COLO668 (cell line): ENCODE measurements around the gene SPDYE6.
"Not testable (repeated sequence)": the region's sequence is repeated elsewhere in the genome, so short reads cannot be mapped to it uniquely, and the experiment has no call there.

Experiments
- DNase-seq: peaks from one replicate; lab custom pipeline; 2025; ENCODE audit not compliant: unreplicated experiment; lab: John Stamatoyannopoulos, UW

Gene SPDYE6, protein sequence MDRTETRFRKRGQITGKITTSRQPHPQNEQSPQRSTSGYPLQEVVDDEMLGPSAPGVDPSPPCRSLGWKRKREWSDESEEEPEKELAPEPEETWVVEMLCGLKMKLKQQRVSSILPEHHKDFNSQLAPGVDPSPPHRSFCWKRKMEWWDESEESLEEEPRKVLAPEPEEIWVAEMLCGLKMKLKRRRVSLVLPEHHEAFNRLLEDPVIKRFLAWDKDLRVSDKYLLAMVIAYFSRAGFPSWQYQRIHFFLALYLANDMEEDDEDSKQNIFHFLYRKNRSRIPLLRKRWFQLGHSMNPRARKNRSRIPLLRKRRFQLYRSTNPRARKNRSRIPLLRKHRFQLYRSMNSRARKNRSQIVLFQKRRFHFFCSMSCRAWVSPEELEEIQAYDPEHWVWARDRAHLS

DNA sequence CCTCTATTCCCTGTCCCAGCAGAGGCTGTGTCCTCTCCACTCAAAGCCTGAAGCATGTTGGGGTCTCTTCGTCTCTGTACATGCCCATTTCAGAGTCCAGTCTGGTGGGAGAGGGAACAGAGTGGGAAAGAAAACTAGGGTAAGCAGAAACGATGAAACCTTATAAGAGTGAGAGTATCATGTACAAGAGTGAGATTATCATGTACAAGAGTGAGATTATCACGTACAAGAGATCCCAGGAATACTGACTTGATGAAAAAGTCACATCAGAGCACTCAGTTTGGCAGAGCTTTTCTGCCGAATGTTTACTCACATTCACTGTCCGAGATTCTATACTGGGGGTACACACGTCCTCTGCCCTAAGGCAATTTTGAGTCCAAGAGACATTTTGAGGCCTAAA is at the start of gene SPDYE6:
Gene SPDYE6 (minus strand): TSS at position 101 of the 400 bp plus-strand sequence. CDS start 421 bp downstream, outside the sequence.
- not testable (repeated sequence) for DNase-seq

DNA sequence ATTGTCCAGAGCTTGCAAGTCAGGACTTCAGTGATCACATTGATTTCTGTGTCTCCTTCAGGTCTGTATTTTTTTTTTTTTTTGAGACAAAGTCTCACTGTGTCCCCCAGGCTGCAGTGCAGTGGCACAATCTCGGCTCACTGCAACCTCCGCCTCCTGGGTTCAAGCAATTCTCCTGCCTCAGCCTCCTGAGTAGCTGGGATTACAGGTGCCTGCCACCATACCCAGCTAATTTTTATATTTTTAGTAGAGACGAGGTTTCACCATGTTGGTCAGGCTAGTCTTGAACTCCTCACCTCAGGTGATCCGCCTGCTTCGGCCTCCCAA is 48.6 kb upstream of the SPDYE6 start:
- not testable (repeated sequence) for DNase-seq

DNA sequence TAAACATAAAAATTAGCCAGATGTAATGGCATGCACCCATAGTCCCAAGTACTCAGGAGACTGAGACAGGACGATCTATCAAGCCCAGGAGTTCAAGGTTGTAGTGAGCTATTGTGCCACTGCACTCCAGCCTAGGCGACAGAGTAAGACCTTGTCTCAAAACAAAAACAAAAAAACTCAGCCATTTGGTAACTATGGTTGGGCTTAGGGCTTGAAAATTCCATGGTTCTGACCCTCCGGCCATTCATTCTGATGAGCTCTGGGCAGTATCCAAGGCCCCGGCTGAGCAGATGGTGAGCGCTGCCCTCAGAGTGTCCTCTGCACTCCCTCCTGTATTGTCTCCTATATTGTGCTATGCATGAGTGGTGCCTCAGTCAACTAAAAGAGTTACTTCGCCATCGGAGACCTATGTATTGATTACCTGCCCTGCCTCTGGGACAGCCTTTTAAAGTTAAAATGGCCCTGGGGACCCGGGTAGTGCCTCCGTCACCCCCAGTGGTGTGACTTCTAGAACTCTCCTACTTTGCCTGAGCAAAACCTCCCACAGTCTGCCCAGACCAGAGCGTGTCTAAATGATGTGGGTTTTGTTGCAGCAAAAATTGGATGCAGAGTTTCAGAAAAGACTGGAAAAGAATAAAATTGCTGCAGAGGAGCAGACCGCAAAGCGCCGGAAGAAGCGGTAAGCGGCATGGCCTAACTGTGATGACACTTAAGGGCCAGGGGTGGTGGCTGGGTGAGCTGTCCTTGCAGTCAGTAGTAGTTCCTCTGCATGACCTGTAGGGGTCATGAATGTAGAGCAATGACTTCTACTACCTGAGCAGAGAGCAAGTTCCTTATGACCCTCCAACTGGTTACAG is 48.0 kb upstream of the SPDYE6 start:
- peak; percentile 27 for DNase-seq

DNA sequence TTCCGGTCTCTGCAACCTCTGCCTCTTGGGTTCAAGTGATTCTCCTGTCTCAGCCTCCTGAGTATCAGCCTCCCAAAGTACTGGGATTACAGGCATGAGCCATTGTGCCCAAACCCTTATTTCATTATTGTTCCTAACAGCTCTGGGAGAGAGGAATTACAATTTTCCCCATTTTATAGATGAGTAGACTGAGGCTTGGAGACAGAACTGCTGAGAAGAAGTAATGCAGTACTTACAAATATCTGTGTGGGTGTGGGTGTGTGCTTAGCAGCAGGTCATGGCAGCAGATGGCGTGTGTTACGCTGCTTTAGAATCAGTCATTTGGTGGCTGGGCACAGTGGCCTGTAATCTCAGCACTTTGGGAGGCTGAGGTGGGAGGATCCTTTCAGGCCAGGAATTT is 47.3 kb upstream of the SPDYE6 start:
- no peak for DNase-seq

DNA sequence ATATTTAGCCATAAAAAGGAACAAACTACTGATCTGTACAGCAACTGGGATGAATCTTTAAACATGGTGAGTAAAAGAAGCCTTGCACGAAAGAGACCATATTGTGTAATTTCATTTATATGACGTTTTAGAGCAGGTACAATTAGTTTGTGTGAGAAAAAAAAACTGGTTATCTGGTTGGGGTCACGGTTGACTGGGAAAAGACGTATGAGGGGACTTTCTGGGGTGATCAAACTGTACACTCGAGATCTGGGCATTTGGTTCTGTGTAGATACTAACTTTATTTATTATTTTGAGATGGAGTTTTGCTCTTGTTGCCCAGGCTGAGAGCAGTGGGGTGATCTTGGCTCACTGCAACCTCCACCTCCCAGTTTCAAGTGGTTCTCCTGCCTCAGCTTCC is 44.1 kb upstream of the SPDYE6 start:
- no peak for DNase-seq

DNA sequence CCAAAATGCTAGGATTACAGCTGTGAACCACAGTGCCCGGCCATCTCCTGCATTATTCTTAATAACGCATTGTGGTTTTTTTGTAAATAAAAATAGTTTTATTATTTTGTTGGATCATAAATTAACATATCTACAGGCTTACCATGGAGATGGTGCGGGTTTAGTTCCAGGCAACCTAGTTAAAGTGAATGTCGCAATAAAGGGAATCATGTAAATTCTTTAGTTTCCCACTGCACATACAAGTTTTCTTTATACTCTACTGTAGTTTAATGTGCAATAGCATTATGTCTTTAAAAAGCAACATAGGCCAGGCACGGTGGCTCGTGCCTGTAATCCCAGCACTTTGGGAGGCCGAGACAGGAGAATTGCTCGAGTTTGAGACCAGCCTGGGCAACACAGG is 42.3 kb upstream of the SPDYE6 start:
- DNase-seq: no peak

DNA sequence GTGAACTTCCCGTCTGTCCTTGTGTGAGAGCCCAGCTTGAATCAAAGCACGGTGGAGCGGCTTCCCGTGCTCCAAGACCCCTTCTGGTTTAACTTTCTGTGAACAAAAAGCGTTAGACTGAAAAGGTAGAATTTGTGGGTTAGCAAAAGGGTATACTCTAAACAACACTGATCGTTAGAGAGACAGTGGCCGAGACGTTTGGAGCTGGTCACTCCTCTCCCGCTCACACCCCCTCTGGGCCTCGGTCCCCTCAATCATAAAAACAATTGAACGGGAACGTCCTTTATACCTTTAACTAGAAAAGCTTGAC is 40.4 kb upstream of the SPDYE6 start:
- no peak for DNase-seq

DNA sequence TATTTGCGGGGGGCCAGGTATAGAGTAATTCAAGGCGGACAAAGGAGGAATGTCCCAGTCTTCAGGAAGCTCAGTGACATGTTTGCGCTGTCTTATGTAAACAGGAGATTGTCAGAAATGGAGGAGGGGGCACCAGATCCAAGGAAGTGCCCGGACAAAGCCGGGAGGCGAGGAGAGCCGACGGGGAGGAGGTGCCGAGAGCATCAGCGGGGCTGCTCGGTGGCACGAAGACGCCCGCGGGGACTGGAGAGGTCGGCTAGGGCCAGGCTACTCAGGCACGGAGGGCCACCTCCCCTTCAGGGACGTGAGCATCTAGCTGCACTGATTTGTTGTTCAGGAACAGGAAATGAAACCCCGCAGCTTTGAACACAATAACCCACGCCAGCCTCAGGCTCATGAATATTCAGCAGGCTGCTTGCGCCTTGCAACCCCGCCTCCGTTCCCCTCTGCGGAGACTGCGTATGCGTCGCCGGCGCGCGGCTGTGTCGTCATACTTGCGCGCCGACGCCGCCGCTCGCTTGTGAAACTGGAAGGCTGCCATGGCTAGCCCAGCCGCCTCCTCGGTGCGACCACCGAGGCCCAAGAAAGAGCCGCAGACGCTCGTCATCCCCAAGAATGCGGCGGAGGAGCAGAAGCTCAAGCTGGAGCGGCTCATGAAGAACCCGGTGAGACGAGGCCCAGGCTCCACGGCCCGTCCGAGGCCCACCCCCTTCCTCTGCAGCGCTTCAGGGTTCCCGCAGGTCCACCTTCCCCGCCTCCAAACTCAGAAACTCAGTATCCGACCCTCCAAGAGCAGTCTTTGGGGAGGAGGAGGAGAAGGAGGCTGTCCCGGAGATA is 39.8 kb upstream of the SPDYE6 start, which contains the start of gene PRKRIP1:
Gene PRKRIP1 (plus strand): TSS at position 491 of the 837 bp plus-strand sequence. CDS start 49 bp downstream, at position 540.
- peak; percentile 88 for DNase-seq

DNA sequence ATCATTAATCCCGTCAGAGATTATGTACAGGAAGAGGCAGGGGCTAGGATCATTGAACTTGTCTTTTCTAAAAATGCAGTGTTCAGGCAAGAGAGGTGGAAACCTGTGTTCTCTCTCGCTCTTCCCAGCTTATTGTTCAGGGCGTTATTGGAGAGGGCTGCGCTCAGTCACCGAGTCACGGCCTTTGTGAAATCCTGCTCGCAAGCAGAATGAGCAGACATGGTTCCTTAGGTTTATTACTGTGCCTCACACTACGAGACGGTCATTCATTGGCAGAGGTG is 39.3 kb upstream of the SPDYE6 start:
- DNase-seq: no peak

DNA sequence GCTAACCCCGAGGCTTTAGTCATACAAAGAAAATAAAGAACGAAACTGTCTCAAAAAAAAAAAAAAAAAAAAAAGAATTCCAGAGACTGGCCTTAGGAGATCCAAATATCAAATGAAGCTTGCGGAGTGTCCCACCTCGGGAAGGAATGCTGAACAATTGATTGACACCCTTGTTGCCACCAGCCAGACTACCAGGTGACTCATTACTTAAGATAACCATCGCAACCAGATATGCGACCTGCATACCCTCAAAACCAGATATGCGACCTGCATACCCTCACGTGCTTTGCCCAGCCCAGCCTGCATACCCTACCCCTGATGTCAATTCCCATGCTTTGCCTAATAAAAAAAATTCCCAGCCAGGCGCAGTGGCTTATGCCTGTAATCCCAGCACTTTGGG is 37.2 kb upstream of the SPDYE6 start:
- no peak for DNase-seq

DNA sequence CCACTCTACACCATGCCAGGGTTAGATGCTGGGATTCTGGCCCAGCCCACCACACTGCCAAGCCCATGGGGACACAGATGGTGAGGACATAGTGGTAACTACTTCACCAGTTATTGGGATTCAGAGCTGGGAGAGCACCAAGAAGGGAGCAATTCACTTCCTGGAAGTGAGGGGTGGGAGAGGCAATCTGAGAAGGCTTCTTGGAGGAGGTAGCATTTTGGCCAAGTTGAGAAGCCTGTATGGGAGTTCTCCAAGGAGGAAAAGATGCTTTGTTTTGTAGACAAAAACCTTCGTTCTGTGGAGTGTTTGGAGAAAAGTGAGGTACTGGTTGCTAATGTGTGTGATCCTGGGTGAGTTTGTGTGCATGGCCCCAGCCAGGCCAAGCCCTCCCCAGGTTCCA is 36.1 kb upstream of the SPDYE6 start:
- no peak for DNase-seq

DNA sequence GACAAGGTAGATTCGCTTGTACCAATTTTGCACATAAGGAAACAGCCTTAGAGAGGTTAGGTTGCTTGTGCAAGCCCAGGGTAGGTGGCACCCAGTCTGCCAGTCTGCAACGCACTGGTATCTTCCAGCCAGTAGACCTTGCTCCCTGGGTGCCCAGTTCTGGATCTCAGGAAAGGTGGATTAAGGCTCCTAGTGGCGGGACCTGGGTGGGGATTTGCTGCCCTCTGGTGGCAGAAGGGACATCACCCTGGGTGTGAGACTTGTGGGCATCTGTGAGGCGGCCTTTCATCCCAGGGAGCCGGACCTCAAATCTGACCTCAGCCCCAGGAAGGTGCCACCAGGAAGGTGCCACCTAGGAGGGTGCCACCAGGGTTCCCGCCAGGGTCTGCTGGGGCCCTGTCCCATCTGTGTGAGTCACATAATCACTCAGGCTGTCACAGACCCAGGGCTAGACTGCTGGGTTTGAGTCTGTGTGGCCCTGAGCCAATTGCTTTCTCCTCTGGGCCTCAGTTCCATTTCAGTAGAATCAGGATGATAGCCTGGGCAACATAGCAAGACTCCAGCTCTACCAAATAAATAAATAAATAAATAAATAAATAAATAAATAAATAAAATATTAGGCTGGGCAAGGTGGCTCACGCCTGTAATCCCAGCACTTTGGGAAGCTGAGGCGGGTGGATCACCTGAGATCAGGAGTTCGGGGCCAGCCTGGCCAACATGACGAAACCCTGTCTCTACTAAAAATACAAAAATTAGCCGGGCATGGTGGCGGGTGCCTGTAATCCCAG is 34.6 kb upstream of the SPDYE6 start:
- DNase-seq: peak; percentile 81

DNA sequence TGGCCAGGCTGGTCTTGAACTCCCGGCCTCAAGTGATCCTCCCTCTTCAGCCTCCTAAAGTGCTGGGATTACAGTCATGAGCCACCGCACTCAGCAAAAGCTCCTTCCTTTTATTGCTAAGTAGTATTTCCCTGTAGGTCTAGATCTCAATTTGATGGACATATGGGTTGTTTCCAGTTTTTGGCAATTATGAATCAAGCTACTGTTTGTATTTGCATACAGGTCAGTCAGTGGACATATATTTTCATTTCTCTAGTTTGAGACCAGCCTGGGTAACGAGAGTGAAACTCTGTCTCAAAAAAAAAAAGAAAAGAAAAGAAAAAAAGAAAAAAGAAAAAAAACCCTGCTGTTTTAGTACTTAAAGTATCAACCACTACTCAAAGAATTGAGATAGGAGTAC is 33.6 kb upstream of the SPDYE6 start:
- DNase-seq: no peak

DNA sequence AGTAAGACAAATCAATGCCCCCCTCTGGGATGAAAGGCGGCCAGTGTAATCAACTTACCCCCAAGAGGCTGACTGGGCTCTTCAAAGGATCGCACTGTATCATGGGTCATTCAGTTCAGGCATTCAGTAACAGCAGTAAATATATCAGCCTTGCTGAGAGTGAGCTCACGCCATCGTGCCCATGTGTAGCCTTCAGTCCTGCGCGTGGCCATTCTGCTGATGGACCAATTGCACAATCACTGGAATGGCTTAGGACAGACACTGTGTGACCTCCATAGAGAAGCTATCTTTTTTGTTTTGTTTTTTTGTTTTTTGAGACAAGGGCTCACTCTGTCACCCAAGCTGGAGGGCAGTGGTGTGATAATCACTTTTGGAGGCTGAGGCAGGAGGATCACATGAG is 30.8 kb upstream of the SPDYE6 start:
- no peak for DNase-seq

DNA sequence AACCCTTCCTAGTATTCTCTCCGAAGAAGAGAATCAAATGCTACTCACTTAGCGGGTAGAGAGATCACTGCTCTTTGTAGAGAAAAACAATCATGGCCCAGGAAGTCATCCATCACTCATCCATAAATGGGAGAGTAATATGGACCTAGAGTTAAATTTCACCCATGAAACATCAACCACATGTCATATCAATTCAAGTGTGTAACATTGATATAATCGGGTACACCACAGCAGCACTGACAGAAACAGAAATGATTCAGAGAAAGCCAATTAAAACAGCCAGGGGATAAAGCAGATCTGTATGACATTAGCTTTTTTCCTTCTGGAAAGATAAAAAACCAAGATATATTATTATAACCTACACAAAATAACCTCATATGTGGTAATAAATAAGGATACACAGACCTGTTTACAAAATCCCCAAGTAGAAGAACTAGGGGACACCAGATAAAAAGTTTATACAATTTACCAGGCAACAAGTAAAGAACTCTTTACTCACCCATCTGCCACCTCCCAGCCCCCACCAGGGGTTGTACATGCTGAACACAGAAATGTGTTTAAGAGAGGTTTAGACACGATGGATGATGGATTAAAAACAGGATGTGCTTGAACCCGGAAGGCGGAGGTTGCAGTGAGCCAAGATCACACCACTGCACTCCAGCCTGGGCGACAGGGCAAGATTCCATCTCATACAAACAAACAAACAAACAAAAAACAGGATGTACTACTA is 25.6 kb upstream of the SPDYE6 start:
- DNase-seq: not testable (repeated sequence)

DNA sequence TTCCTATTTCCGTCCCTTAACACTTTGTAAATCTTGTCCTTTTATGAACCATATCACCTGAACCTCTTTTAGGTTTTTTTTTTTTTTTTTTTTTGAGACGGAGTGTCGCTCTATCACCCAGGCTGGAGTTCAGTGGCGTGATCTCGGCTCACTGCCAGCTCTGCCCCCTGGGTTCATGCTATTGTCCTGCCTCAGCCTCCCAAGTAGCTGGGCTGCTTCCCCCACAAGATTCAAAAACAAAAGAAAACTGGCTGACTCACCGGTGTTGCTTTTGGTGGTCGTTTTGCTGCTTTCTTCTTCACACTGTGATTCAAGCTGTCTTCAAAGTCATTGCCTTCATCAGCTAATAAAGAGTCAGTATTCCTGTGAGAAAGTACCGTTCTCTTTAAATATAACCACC is 24.6 kb upstream of the SPDYE6 start:
- not testable (repeated sequence) for DNase-seq

DNA sequence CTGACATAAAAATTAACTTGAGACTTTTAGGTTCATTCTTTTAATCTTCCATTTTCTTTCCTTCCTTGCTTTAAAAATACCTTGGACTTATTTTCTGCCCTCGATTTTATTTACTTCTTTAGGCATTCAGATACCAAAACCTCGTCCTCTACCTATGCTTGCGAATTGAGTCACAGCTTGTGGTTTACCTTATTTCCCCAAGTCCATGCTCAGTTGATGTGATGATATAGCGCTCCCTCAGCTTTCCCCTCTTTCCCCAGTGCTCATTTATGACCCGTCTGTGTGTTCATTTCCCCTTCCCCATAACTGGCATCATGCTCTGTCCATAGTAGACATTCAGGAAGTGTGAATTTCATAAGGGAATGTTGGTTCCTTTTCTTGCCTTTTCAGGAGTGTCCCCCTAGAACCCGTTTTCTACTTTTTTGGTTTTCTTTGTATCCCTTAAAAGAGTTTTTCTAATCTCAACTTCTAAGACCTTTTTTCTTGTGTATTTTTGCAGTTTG is 20.8 kb upstream of the SPDYE6 start:
- DNase-seq: no peak

DNA sequence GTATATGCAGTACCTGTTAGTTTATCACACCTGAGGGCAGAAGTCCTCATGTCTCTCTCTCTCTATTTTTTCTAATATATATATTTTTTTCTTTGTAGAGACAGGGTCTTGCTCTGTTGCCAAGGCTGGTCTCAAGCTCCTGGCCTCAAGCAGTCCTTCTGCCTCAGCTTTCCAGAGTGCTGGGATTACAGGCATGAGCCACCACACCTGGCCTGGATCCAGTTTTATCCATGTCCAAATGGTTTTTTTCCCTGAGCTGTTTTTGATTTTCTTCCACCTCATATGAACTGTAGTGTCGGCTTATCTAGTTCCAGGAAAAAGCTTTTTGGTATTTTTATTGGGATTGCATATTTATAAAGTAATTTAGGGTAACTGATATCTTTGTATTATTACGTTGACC is 16.6 kb upstream of the SPDYE6 start:
- DNase-seq: not testable (repeated sequence)

DNA sequence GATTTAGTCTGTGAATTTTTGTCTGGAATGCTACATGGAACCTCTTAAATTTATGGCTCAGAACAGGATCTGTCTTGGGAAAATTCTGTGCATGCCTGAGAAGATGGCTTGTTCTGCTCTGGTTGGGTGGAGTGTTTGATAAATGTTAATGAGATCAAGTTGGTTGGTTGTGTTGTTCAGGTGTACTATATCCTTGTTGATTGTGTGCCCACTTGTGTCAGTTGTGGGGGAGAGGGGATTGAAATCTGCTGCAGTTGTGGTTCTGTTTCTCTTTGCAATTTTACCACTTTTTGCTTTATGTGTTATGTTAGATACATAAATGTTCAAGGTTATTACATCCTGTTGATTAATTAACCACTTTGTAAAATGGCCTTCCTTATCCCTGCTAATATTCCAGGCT is 13.8 kb upstream of the SPDYE6 start:
- not testable (repeated sequence) for DNase-seq

DNA sequence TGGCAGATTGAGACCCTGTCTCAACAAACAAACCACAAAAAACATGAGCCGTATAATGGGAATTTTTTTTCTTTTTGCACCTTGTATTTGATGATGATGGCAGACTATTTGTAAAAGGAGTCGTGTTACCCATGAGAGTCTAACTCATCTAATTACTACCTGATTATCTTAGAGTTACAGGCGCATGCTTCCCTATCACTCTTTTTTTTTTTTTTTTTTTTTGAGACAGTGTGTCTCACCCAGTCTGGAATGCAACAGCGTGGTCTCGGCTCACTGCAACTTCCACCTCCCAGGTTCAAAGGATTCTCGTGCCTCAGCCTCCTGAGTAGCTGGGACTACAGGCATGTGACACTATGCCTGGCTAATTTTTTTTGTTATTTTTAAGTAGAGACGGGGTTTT is 9.1 kb upstream of the SPDYE6 start:
- not testable (repeated sequence) for DNase-seq
